Endodermal cell (in vitro differentiated cells): ENCODE results near the gene VRK1. TPM values are rescaled to one million over a fixed set of nuclear protein-coding genes. Genes with fewer than 3 reads are reported as not detected.

Source experiments
- DNase-seq: peaks from one replicate; pipeline ENCODE4 v3.0.0-alpha.2; 2017
- H3K27ac ChIP-seq: 2 replicates; pipeline ENCODE4 v1.5.1; 2013; ENCODE audit warnings: mild to moderate bottlenecking, low read depth, low read length, moderate library complexity
- H3K27me3 ChIP-seq: 2 replicates; pipeline ENCODE4 v1.6.1; 2013; ENCODE audit warnings: mild to moderate bottlenecking, low read length, moderate library complexity; ENCODE audit not compliant: insufficient read depth, control insufficient read depth, poor library complexity, severe bottlenecking
- H3K36me3 ChIP-seq: 2 replicates; pipeline ENCODE4 v1.7.0; 2013; ENCODE audit warnings: mild to moderate bottlenecking, low read length, moderate library complexity; ENCODE audit not compliant: control insufficient read depth, insufficient read depth
- H3K4me1 ChIP-seq: one replicate; pipeline ENCODE4 v1.7.0; 2013; ENCODE audit warnings: low read length; ENCODE audit not compliant: control insufficient read depth, insufficient read depth
- H3K4me3 ChIP-seq: 2 replicates; pipeline ENCODE4 v1.5.1; 2013; ENCODE audit warnings: mild to moderate bottlenecking, low read length, moderate library complexity
- H3K9ac ChIP-seq: 2 replicates; pipeline ENCODE4 v1.6.1; 2013; ENCODE audit warnings: mild to moderate bottlenecking, low read length, moderate library complexity; ENCODE audit not compliant: poor library complexity, severe bottlenecking; ENCODE audit errors: extremely low read depth
- H3K9me3 ChIP-seq: 2 replicates; pipeline ENCODE4 v1.6.1; 2013; ENCODE audit warnings: mild to moderate bottlenecking, low read length, moderate library complexity; ENCODE audit not compliant: control insufficient read depth
- H3K27ac Mint-ChIP-seq: 2 replicates; pipeline ENCODE4 v1.8.0; 2020; ENCODE audit warnings: mixed read lengths
- H3K27me3 Mint-ChIP-seq: 2 replicates; pipeline ENCODE4 v1.8.0; 2021; ENCODE audit warnings: mild to moderate bottlenecking, mixed read lengths; ENCODE audit not compliant: insufficient read depth
- H3K36me3 Mint-ChIP-seq: 2 replicates; pipeline ENCODE4 v1.8.0; 2020; ENCODE audit warnings: low read depth, mixed read lengths
- H3K4me1 Mint-ChIP-seq: 2 replicates; pipeline ENCODE4 v1.8.0; 2020; ENCODE audit warnings: mixed read lengths
- H3K4me3 Mint-ChIP-seq: 2 replicates; pipeline ENCODE4 v1.8.0; 2020; ENCODE audit warnings: mild to moderate bottlenecking, moderate library complexity, mixed read lengths
- H3K9me3 Mint-ChIP-seq: 2 replicates; pipeline ENCODE4 v1.8.0; 2020; ENCODE audit warnings: mild to moderate bottlenecking, mixed read lengths
- CTCF ChIP-seq: fragments of 200-600 bp; sonication (generic); conservative IDR thresholded peaks from 2 replicates; pipeline ENCODE4 v1.5.0; 2021; ENCODE audit warnings: antibody characterized with exemption, mild to moderate bottlenecking
- WGBS, 2 experiments: methylation state at CpG; one replicate each; pipeline versions ENCODE4 v1.1.5 to v1.1.7; 2013; ENCODE audit warnings: missing lambda C conversion rate in 2 of 2, mixed read lengths in 1 of 2; ENCODE audit not compliant: insufficient coverage in 1 of 2, insufficient read length in 1 of 2; 5-methylcytosine and 5-hydroxymethylcytosine counted together
- total RNA-seq, 2 donors: library from RNA; stranded (reverse); fragmentation: NEBNext Ultra II Directional in 1 of 2; extraction: Animal tissue kit (Norgen Biotek cat#: 25700) in 1 of 2; gene quantifications; 2 replicates in 1 of 2; 3 replicates in 1 of 2; pipeline ENCODE4 v1.2.1, GENCODE V29; 2021

VRK1 gene
- total RNA-seq, 2 donors from 2014 or later, result 39.1 to 54.9 TPM

GRCh38 chr14:96904201-96904600 is 107.0 kb downstream of the VRK1 start:
- TF ChIP-seq CTCF, result no peak
- no peak for DNase-seq
- Mint-ChIP-seq H3K9me3 (peaks cover 8% of the 10 kb centered on the region), H3K4me1 (peaks cover 17% of the 10 kb centered on the region), H3K36me3 (peaks cover 3% of the 10 kb centered on the region), H3K4me3 (no peak overlapping the region), H3K27ac (no peak overlapping the region), H3K27me3 (no peaks in the 10 kb centered on the region)
- Histone ChIP-seq H3K9ac (no peak overlapping the region), H3K4me1 (no peaks in the 10 kb centered on the region), H3K4me3 (no peak overlapping the region), H3K36me3 (no peaks in the 10 kb centered on the region), H3K27ac (no peak overlapping the region), H3K27me3 (no peaks in the 10 kb centered on the region), H3K9me3 (peaks cover 2% of the 10 kb centered on the region)
- WGBS, 2 experiments, result 72 to 73% methylated on average over 2 to 3 of the region's 3 CpGs

- Mint-ChIP-seq H3K4me1 (peaks cover 17% of the 10 kb centered on the region), H3K9me3 (peaks cover 17% of the 10 kb centered on the region), H3K36me3 (peaks cover 2% of the 10 kb centered on the region), H3K27me3 (no peaks in the 10 kb centered on the region), H3K27ac (no peak overlapping the region), H3K4me3 (no peak overlapping the region)
- DNase-seq, result no peak
- no peak overlapping the region for H3K27ac ChIP-seq
- H3K9me3 ChIP-seq, result peaks cover 10% of the 10 kb centered on the region
- no peak overlapping the region for H3K4me3 ChIP-seq
- H3K36me3 ChIP-seq, result no peaks in the 10 kb centered on the region
- no peaks in the 10 kb centered on the region for H3K4me1 ChIP-seq
- no peaks in the 10 kb centered on the region for H3K27me3 ChIP-seq
- H3K9ac ChIP-seq, result no peak overlapping the region
- no peak for TF ChIP-seq CTCF
- 91 to 100% methylated on average over 1 of the region's 1 CpG for WGBS, 2 experiments
Observed at GRCh38 chr14:96905065-96905464, 107.9 kb downstream of the VRK1 start.

- Mint-ChIP-seq H3K9me3 (peaks cover 21% of the 10 kb centered on the region), H3K36me3 (peaks cover 3% of the 10 kb centered on the region), H3K4me1 (peaks cover 17% of the 10 kb centered on the region), H3K27me3 (no peaks in the 10 kb centered on the region), H3K4me3 (no peak overlapping the region), H3K27ac (no peak overlapping the region)
- H3K9me3 ChIP-seq, result peaks cover 14% of the 10 kb centered on the region
- no peak overlapping the region for H3K4me3 ChIP-seq
- H3K36me3 ChIP-seq, result no peaks in the 10 kb centered on the region
- H3K9ac ChIP-seq, result no peak overlapping the region
- no peak for TF ChIP-seq CTCF
- H3K27me3 ChIP-seq, result no peaks in the 10 kb centered on the region
- DNase-seq, result no peak
- no peak overlapping the region for H3K27ac ChIP-seq
- no peaks in the 10 kb centered on the region for H3K4me1 ChIP-seq
- WGBS, 2 experiments, result 87 to 92% methylated on average over 3 of the region's 3 CpGs
Observed at GRCh38 chr14:96905825-96906224, 108.6 kb downstream of the VRK1 start.
